GM12878 (cell line): ENCODE results near the gene CHD6. TPM values are rescaled to one million over a fixed set of nuclear protein-coding genes. Genes with fewer than 3 reads are reported as not detected.

Experiments used
- ATAC-seq: fragments of 200-7000 bp; cut with Tn5 transposase; 3 replicates; pipeline ENCODE4 v1.9.1; 2020; ENCODE audit warnings: mild to moderate bottlenecking, moderate library complexity
- BruUV-seq: library from RNA; stranded (reverse); fragments of 400-500 nt; replicated peaks from 2 replicates; lab custom pipeline; 2021; lab: Mats Ljungman, UMichigan
- CTCF ChIA-PET: fragments of 300-600 bp; sonication (Branson Sonifier 250); formaldehyde crosslinking; extraction: SDS; loops from one replicate; lab custom pipeline; 2021; ENCODE audit warnings: inconsistent platforms; lab: Yijun Ruan, JAX
- POLR2A ChIA-PET: fragments of 350-600 bp; formaldehyde crosslinking; extraction: SDS; loops from one replicate; lab custom pipeline; 2021; ENCODE audit warnings: inconsistent platforms; lab: Charles Lee
- RAD21 ChIA-PET: fragments of 300-600 bp; sonication (Branson Sonifier 250); formaldehyde crosslinking; loops from one replicate; lab custom pipeline; 2023; ENCODE audit warnings: antibody characterized with exemption; ENCODE audit not compliant: unreplicated experiment; lab: Charles Lee
- SMC1A ChIA-PET: fragments of 300-600 bp; sonication (Branson Sonifier 250); formaldehyde crosslinking; loops from one replicate; lab custom pipeline; 2023; ENCODE audit not compliant: unreplicated experiment, uncharacterized antibody; lab: Charles Lee
- DNase-seq: peaks from one replicate; pipeline ENCODE4 v3.0.0-alpha.2; 2011; ENCODE audit warnings: low read depth, low spot score
- FAIRE-seq: peaks from 3 replicates; lab custom pipeline; 2011; peaks lifted over from hg19 to GRCh38; lab: Jason Lieb, UNC
- H2AFZ ChIP-seq: 2 replicates; pipeline ENCODE4 v1.6.0; 2011; ENCODE audit warnings: low read depth, low read length, control low read depth; ENCODE audit not compliant: control insufficient read depth
- H3K27ac ChIP-seq: 2 replicates; pipeline ENCODE4 v1.5.1; 2011; ENCODE audit warnings: control low read depth; ENCODE audit not compliant: control insufficient read depth, insufficient read depth
- H3K27me3 ChIP-seq, 2 experiments: replicated peaks in 1 of 2; 2 replicates each; pipeline versions ENCODE4 v1.6.0 to v1.6.1; 2011; ENCODE audit warnings: low read length in 1 of 2; ENCODE audit not compliant: control insufficient read depth in 2 of 2, insufficient read depth in 2 of 2
- H3K36me3 ChIP-seq, 2 experiments: 2 replicates each; pipeline ENCODE4 v1.5.1; 2011; ENCODE audit warnings: low read length in 1 of 2; ENCODE audit not compliant: control insufficient read depth in 2 of 2, insufficient read depth in 2 of 2
- H3K4me1 ChIP-seq: 2 replicates; pipeline ENCODE4 v1.6.1; 2011; ENCODE audit warnings: mild to moderate bottlenecking, low read length, moderate library complexity, mixed read lengths; ENCODE audit not compliant: control insufficient read depth, insufficient read depth
- H3K4me2 ChIP-seq: 2 replicates; pipeline ENCODE4 v1.6.0; 2011; ENCODE audit warnings: control low read depth; ENCODE audit not compliant: control insufficient read depth, insufficient read depth
- H3K4me3 ChIP-seq: fragments of 200-600 bp; sonication (generic); 2 replicates; pipeline ENCODE4 v1.5.1; 2016
- H3K79me2 ChIP-seq: 2 replicates; pipeline ENCODE4 v1.6.0; 2011; ENCODE audit warnings: low read length; ENCODE audit not compliant: control insufficient read depth, insufficient read depth
- H3K9ac ChIP-seq: 2 replicates; pipeline ENCODE4 v1.8.0; 2011; ENCODE audit warnings: low read length, control low read depth, mixed read lengths; ENCODE audit not compliant: control insufficient read depth, insufficient read depth
- H3K9me3 ChIP-seq: replicated peaks from 3 replicates; pipeline ENCODE4 v1.5.1; 2011; ENCODE audit warnings: mild to moderate bottlenecking, low read length; ENCODE audit not compliant: control insufficient read depth, insufficient read depth
- H4K20me1 ChIP-seq: 2 replicates; pipeline ENCODE4 v1.6.0; 2011; ENCODE audit not compliant: control insufficient read depth, insufficient read depth
- BCLAF1 ChIP-seq: fragments of 450-650 bp; IDR thresholded peaks from 2 replicates; pipeline ENCODE4 v1.6.1; 2017; ENCODE audit warnings: antibody characterized with exemption, mild to moderate bottlenecking, moderate library complexity
- CEBPB ChIP-seq, 2 experiments: fragments of 150-350 bp in 1 of 2; IDR thresholded peaks; 2 replicates each; pipeline ENCODE4 v1.6.1; 2012 to 2014; ENCODE audit warnings: low read depth in 2 of 2, low read length in 2 of 2, borderline replicate concordance in 1 of 2, inconsistent platforms in 1 of 2
- CREM ChIP-seq: IDR thresholded peaks from 2 replicates; pipeline ENCODE4 v1.6.1; 2014; ENCODE audit warnings: antibody characterized with exemption, low read depth
- CTCF ChIP-seq, 3 experiments: IDR thresholded peaks in 2 of 3; conservative IDR thresholded peaks in 1 of 3; 2 replicates each; pipeline ENCODE4 v1.5.1; 2011; ENCODE audit warnings: low read depth in 3 of 3, low read length in 3 of 3, mild to moderate bottlenecking in 3 of 3, control low read depth in 2 of 3, moderate library complexity in 2 of 3, inconsistent platforms in 1 of 3, mixed read lengths in 1 of 3; ENCODE audit not compliant: control insufficient read depth in 2 of 3, insufficient read depth in 1 of 3; ENCODE audit errors: extremely low read depth in 1 of 3
- ETV6 ChIP-seq, 2 experiments: fragments of 450-650 bp in 1 of 2; IDR thresholded peaks in 1 of 2; conservative IDR thresholded peaks in 1 of 2; 2 replicates each; pipeline ENCODE4 v1.6.1; 2014; ENCODE audit warnings: antibody characterized with exemption in 1 of 2, borderline replicate concordance in 1 of 2, low read depth in 1 of 2, mild to moderate bottlenecking in 1 of 2, moderate library complexity in 1 of 2
- MAX ChIP-seq: IDR thresholded peaks from 2 replicates; pipeline ENCODE4 v1.6.1; 2012; ENCODE audit warnings: low read depth, low read length, improper control_type of control experiment
- MTA2 ChIP-seq: fragments of 450-650 bp; IDR thresholded peaks from 2 replicates; pipeline ENCODE4 v1.6.1; 2016; ENCODE audit warnings: low read depth, mild to moderate bottlenecking, moderate library complexity
- SMC3 ChIP-seq: IDR thresholded peaks from 2 replicates; pipeline ENCODE4 v1.6.1; 2011; ENCODE audit warnings: low read length, improper control_type of control experiment, borderline replicate concordance
- STAT1 ChIP-seq: fragments of 450-650 bp; conservative IDR thresholded peaks from 2 replicates; pipeline ENCODE4 v1.6.1; 2014; ENCODE audit warnings: antibody characterized with exemption, mild to moderate bottlenecking
- ZBTB11 ChIP-seq: fragments of 450-650 bp; formaldehyde crosslinking; IDR thresholded peaks from 2 replicates; pipeline ENCODE4 v1.5.0; 2022; ENCODE audit warnings: mild to moderate bottlenecking, missing genetic modification characterization
- WGBS: methylation state at CpG from one replicate; pipeline ENCODE4 v1.1.6; 2016; ENCODE audit warnings: low lambda C conversion rate; ENCODE audit not compliant: insufficient replicate concordance, insufficient coverage; ENCODE audit errors: missing lambda C conversion rate; 5-methylcytosine and 5-hydroxymethylcytosine counted together
- in situ Hi-C: fragments of 300-500 bp; cut with MboI; formaldehyde crosslinking; loops from 9 replicates; pipeline ENCODE4 v1.14.3; 2018; ENCODE audit warnings: mixed read lengths
- intact Hi-C: fragments of 100-400 bp; cut with micrococcal nuclease; formaldehyde crosslinking; loops from one replicate; pipeline ENCODE4 v1.14.2; 2022; ENCODE audit not compliant: unreplicated experiment
- polyA plus RNA-seq, 11 experiments: library from polyadenylated mRNA; depleted of rRNA in 4 of 11; unstranded in 6 of 11; stranded (reverse) in 5 of 11; fragments of >200 nt; fragmentation: Nextera tagmentation in 4 of 11; fragmentation: Illumina TruSeq in 1 of 11; extraction: Ambion mirVana in 4 of 11; extraction: Trizol in 1 of 11; gene quantifications; 1 replicate in 1 of 11; 2 replicates in 10 of 11; pipeline versions ENCODE4 v1.2.1 to v1.2.3, GENCODE V29; 2011 to 2016; ENCODE audit warnings: inconsistent platforms in 2 of 11, missing spikeins in 2 of 11, low read depth in 1 of 11
- total RNA-seq, 4 experiments: library from RNA; depleted of rRNA in 3 of 4; stranded (reverse); fragments of >200 nt in 3 of 4; fragmentation: Illumina TruSeq in 1 of 4; extraction: Trizol in 1 of 4; gene quantifications; 2 replicates each; pipeline versions ENCODE4 v1.2.1 to v1.2.3, GENCODE V29; 2013 to 2021

CHD6 gene
- total and polyA plus RNA-seq, 10 of the 15 experiments (the other 5 are each of a cell fraction or from before 2014, with no cell fraction given), result 4.3 to 25.5 (median 17.1) TPM

- TF ChIP-seq CTCF (IDR thresholded peaks at IDR 0.05 in 2 of 3, conservative IDR thresholded peaks at IDR 0.05 in 1 of 3; ENCODE audit: control insufficient read depth in 2 of 3, extremely low read depth in 1 of 3, insufficient read depth in 1 of 3, low read depth in 3 of 3, low read length in 3 of 3) (no peak), SMC3 (no peak), ZBTB11 (CRISPR knock-in tag) (no peak), CREM (0 out of 2 replicates have a peak, but pooled peaks have one; percentile 28), MAX (no peak)
Measured at GRCh38 chr20:41608606-41609005, 9.6 kb downstream of the CHD6 start (continued).

GRCh38 chr20:41607791-41608190, 10.4 kb downstream of the CHD6 start:
- WGBS, result 96% methylated on average over 1 of the region's 1 CpG
- H3K4me3 ChIP-seq, result no peak overlapping the region
- DNase-seq (no peak), ATAC-seq (no peak), FAIRE-seq (no peak)
- no peak overlapping the region for H3K4me2 ChIP-seq
- no TSS peak for BruUV-seq
- in situ Hi-C loops, result no loop called here
- ChIA-PET SMC1A (interaction anchor here (1.1 to 3.4 kb wide), 7 partner anchors 10 to 616 kb away, joined by 3 to 21 read pairs (median 4); partner anchors contain the start of gene CHD6), POLR2A (interaction anchor here (0.6 to 1.7 kb wide), 4 partner anchors 9 to 47 kb away, joined by 3 to 6 read pairs (median 4); no protein-coding TSS in a partner anchor), RAD21 (interaction anchor here (2.5 kb wide), 1 partner anchor 10 kb away, joined by 10 read pairs; the partner anchor contains the start of gene CHD6), CTCF (interaction anchor here (1.5 kb wide), 1 partner anchor 10 kb away, joined by 3 read pairs; no protein-coding TSS in a partner anchor)
- H4K20me1 ChIP-seq, result peaks cover 5% of the 10 kb centered on the region; the same call in 1 of the 2 replicates
- intact Hi-C loops, result no loop called here
- H3K4me1 ChIP-seq, result peaks cover 16% of the 10 kb centered on the region
- peaks cover 38% of the 10 kb centered on the region for H3K79me2 ChIP-seq
- H3K27ac ChIP-seq, result no peak overlapping the region
- no peaks in the 10 kb centered on the region for H3K36me3 ChIP-seq
- no peak overlapping the region for H3K9ac ChIP-seq
- TF ChIP-seq ETV6 (conservative IDR thresholded peaks at IDR 0.05 in 1 of 2, IDR thresholded peaks at IDR 0.05 in 1 of 2; ENCODE audit: borderline replicate concordance in 1 of 2, low read depth in 1 of 2), result no peak
- no peak for TF ChIP-seq MTA2
- TF ChIP-seq BCLAF1, result no peak
- no peak for TF ChIP-seq STAT1
- TF ChIP-seq CEBPB (IDR thresholded peaks at IDR 0.05; ENCODE audit: borderline replicate concordance in 1 of 2, low read depth in 2 of 2, low read length in 2 of 2), result no peak
- no peak overlapping the region for H2AFZ ChIP-seq
- H3K9me3 ChIP-seq, result no peaks in the 10 kb centered on the region; the same call in 2 of the 3 replicates
- no peaks in the 10 kb centered on the region for H3K27me3 ChIP-seq
